ENCODE measurements around the gene SDHB.
"Not testable (repeated sequence)": the region's sequence is repeated elsewhere in the genome, so short reads cannot be mapped to it uniquely, and the experiment has no call there.

SDHB gene

DNA sequence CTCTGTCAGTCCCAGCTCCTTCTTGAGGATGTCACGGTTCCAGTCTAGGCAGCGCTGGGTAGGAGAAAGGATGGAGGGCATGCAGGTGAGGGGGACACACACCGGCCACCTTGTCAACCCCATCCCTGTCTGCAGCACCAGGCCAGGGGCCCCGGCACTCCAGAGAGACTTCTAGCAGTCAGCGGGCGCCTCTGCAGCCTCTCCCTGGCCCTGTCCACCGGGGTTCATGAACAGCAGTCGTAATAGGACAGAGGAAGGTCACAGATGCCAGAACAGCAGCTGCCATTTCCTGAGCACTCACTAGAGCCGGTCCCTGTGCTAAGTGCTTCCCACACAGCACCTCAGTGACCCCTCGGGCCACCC lies 16.3 kb upstream of the SDHB start:
- Histone ChIP-seq H3K36me3 (ENCODE audit: control insufficient read depth, insufficient read depth, low read length, severe bottlenecking) (no peaks in the 10 kb centered on the region), H3K9ac (ENCODE audit: low read length) (no peak overlapping the region), H3K4me3 (ENCODE audit: low read length) (no peak overlapping the region), H3K4me1 (ENCODE audit: control insufficient read depth, insufficient read depth, low read length) (no peaks in the 10 kb centered on the region), H3K9me3 (ENCODE audit: control insufficient read depth, low read length) (peaks cover 6% of the 10 kb centered on the region), H3K27me3 (replicated peaks; ENCODE audit: control insufficient read depth, insufficient read depth, low read length) (peaks cover 66% of the 10 kb centered on the region)
- DNase-seq (ENCODE audit: low read depth), result no peak

GRCh38 chr1:17069452-17070162 lies 15.8 kb upstream of the SDHB start:
- H3K27me3 ChIP-seq (replicated peaks; ENCODE audit: control insufficient read depth, insufficient read depth, low read length), result peaks cover 61% of the 10 kb centered on the region
- no peak for DNase-seq (ENCODE audit: low read depth)

GRCh38 chr1:17068789-17069188 lies 15.0 kb upstream of the SDHB start:
- no peak for DNase-seq (ENCODE audit: low read depth)
- Histone ChIP-seq H3K36me3 (ENCODE audit: control insufficient read depth, insufficient read depth, low read length, severe bottlenecking) (no peaks in the 10 kb centered on the region), H3K27me3 (replicated peaks; ENCODE audit: control insufficient read depth, insufficient read depth, low read length) (peaks cover 59% of the 10 kb centered on the region), H3K4me1 (ENCODE audit: control insufficient read depth, insufficient read depth, low read length) (peaks cover 2% of the 10 kb centered on the region), H3K9ac (ENCODE audit: low read length) (no peak overlapping the region), H3K9me3 (ENCODE audit: control insufficient read depth, low read length) (peaks cover 11% of the 10 kb centered on the region), H3K4me3 (ENCODE audit: low read length) (no peak overlapping the region)

More at GRCh38 chr1:17069452-17070162, 15.8 kb upstream of the SDHB start:
- H3K4me1 ChIP-seq (ENCODE audit: control insufficient read depth, insufficient read depth, low read length), result no peaks in the 10 kb centered on the region
- H3K9me3 ChIP-seq (ENCODE audit: control insufficient read depth, low read length), result peaks cover 11% of the 10 kb centered on the region
- no peak overlapping the region for H3K4me3 ChIP-seq (ENCODE audit: low read length)
- no peak overlapping the region for H3K9ac ChIP-seq (ENCODE audit: low read length)
- no peaks in the 10 kb centered on the region for H3K36me3 ChIP-seq (ENCODE audit: control insufficient read depth, insufficient read depth, low read length, severe bottlenecking)

- H3K27me3 ChIP-seq (replicated peaks; ENCODE audit: control insufficient read depth, insufficient read depth, low read length), result peaks cover 54% of the 10 kb centered on the region
- H3K4me3 ChIP-seq (ENCODE audit: low read length), result no peak overlapping the region
- no peak for DNase-seq (ENCODE audit: low read depth)
- peaks cover 6% of the 10 kb centered on the region for H3K4me1 ChIP-seq (ENCODE audit: control insufficient read depth, insufficient read depth, low read length)
- H3K9me3 ChIP-seq (ENCODE audit: control insufficient read depth, low read length), result peaks cover 11% of the 10 kb centered on the region
- no peaks in the 10 kb centered on the region for H3K36me3 ChIP-seq (ENCODE audit: control insufficient read depth, insufficient read depth, low read length, severe bottlenecking)
- no peak overlapping the region for H3K9ac ChIP-seq (ENCODE audit: low read length)
Measured at GRCh38 chr1:17067465-17068240, 13.8 kb upstream of the SDHB start.

- Histone ChIP-seq H3K4me1 (ENCODE audit: control insufficient read depth, insufficient read depth, low read length) (peaks cover 6% of the 10 kb centered on the region), H3K4me3 (ENCODE audit: low read length) (no peak overlapping the region), H3K9ac (ENCODE audit: low read length) (no peak overlapping the region), H3K27me3 (replicated peaks; ENCODE audit: control insufficient read depth, insufficient read depth, low read length) (peaks cover 49% of the 10 kb centered on the region), H3K36me3 (ENCODE audit: control insufficient read depth, insufficient read depth, low read length, severe bottlenecking) (no peaks in the 10 kb centered on the region), H3K9me3 (ENCODE audit: control insufficient read depth, low read length) (peaks cover 11% of the 10 kb centered on the region)
- no peak for DNase-seq (ENCODE audit: low read depth)
Measured at GRCh38 chr1:17067069-17067426, 13.2 kb upstream of the SDHB start.

DNA sequence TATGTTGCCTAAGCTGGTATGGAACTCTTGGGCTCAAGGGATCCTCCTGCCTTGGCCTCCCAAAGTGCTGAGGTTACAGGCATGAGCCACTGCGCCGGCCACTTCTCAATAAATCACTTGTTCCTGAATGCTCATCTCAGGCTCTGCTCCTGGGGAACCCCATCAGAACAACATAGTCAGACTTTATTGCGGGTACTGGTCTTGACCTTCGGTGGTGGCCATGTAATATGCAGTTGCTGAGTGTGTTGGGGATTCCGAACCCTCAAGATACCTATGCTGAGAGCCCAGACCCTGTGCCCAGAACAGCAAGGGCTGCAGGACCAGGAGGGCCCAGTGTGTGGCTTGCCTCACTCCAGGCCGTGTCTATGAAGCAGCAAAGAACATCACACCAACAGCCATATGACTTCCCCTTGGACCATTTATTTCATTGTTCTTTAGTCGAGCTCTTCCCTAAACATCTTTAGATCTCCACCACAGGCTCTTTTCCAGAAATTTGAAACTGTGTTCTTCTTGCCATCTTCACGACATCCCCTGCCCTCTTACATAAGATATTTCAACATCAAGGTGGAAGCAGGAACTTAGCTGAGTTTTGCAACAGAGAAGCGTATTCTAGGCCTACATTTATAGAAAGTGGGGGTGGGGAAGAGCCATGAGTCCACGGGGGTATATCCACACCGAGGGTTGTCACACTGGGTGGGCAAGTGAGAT lies 12.7 kb upstream of the SDHB start:
- H3K4me1 ChIP-seq (ENCODE audit: control insufficient read depth, insufficient read depth, low read length), result peaks cover 6% of the 10 kb centered on the region
- peaks cover 43% of the 10 kb centered on the region for H3K27me3 ChIP-seq (replicated peaks; ENCODE audit: control insufficient read depth, insufficient read depth, low read length)
- DNase-seq (ENCODE audit: low read depth), result no peak
- H3K36me3 ChIP-seq (ENCODE audit: control insufficient read depth, insufficient read depth, low read length, severe bottlenecking), result no peaks in the 10 kb centered on the region
- no peak overlapping the region for H3K4me3 ChIP-seq (ENCODE audit: low read length)
- peaks cover 11% of the 10 kb centered on the region for H3K9me3 ChIP-seq (ENCODE audit: control insufficient read depth, low read length)
- no peak overlapping the region for H3K9ac ChIP-seq (ENCODE audit: low read length)

DNA sequence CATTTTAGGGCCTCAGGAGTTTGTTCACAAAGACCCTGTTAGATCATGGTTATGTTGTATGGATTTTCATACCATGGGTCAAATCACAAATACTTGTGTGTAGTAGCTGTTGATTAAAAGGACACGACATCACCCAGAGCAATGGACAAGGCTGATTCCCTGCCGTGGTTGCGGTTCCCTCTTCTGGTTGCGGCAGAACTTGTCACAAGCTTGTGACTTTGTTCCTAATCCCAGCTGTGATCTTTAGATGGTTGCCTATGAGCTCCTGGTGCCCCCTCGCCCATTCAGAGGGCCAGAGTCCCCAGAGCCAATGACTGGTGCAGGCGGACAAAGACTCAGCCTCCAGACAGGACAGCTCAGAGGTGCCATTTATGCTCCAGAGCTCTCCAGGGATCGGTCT lies 11.8 kb upstream of the SDHB start:
- no peak overlapping the region for H3K9ac ChIP-seq (ENCODE audit: low read length)
- no peak for DNase-seq (ENCODE audit: low read depth)
- H3K9me3 ChIP-seq (ENCODE audit: control insufficient read depth, low read length), result peaks cover 11% of the 10 kb centered on the region
- H3K27me3 ChIP-seq (replicated peaks; ENCODE audit: control insufficient read depth, insufficient read depth, low read length), result peaks cover 38% of the 10 kb centered on the region
- peaks cover 8% of the 10 kb centered on the region for H3K4me1 ChIP-seq (ENCODE audit: control insufficient read depth, insufficient read depth, low read length)
- no peaks in the 10 kb centered on the region for H3K36me3 ChIP-seq (ENCODE audit: control insufficient read depth, insufficient read depth, low read length, severe bottlenecking)
- no peak overlapping the region for H3K4me3 ChIP-seq (ENCODE audit: low read length)

- Histone ChIP-seq H3K27me3 (replicated peaks; ENCODE audit: control insufficient read depth, insufficient read depth, low read length) (peaks cover 17% of the 10 kb centered on the region), H3K4me1 (ENCODE audit: control insufficient read depth, insufficient read depth, low read length) (peaks cover 15% of the 10 kb centered on the region), H3K9me3 (ENCODE audit: control insufficient read depth, low read length) (peaks cover 11% of the 10 kb centered on the region)
- not testable (repeated sequence) for H3K4me3 ChIP-seq (ENCODE audit: low read length); H3K36me3 ChIP-seq (ENCODE audit: control insufficient read depth, insufficient read depth, low read length, severe bottlenecking); DNase-seq (ENCODE audit: low read depth); H3K9ac ChIP-seq (ENCODE audit: low read length)
Measured at GRCh38 chr1:17062751-17063150, 8.9 kb upstream of the SDHB start.

DNA sequence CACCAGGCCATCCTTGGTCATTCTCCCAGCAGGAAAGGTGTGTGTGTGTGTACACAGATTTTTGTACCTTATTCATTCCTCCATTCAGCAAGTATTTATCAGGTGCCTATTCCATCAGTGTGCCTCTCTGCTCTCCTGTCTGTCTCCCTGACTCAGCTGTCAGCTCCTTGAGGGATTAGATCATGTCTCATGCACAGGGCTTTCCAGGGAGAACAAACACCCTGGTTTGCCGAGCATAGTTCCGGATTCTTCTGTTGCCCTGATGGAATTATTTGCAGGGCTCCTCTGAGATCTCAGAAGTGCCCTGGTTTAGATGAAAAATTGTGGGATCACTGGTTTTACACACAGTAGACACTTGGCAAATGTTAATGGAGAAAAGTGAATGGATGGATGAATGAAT lies 8.1 kb upstream of the SDHB start:
- Histone ChIP-seq H3K4me1 (ENCODE audit: control insufficient read depth, insufficient read depth, low read length) (peaks cover 15% of the 10 kb centered on the region), H3K9me3 (ENCODE audit: control insufficient read depth, low read length) (peaks cover 11% of the 10 kb centered on the region), H3K9ac (ENCODE audit: low read length) (no peak overlapping the region), H3K27me3 (replicated peaks; ENCODE audit: control insufficient read depth, insufficient read depth, low read length) (peaks cover 10% of the 10 kb centered on the region), H3K4me3 (ENCODE audit: low read length) (no peak overlapping the region), H3K36me3 (ENCODE audit: control insufficient read depth, insufficient read depth, low read length, severe bottlenecking) (no peaks in the 10 kb centered on the region)
- no peak for DNase-seq (ENCODE audit: low read depth)

DNA sequence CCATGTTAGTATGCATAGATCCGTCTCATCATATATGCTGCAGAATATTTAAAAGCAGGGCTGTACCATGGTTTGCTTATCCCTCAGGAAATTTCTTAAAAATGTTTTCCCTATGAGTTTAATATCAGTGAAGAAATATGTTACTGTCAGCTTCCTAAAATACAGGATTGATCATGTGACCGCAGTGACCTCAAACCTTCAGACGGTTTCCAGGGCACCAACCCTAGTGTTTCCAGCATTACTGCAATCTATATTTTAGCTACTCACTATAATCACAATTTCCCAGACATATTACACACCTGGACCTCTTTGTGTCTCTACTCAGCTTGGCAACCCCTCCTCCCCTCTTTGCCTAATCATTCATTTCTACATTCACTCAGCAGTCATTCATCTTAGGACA lies 7.7 kb upstream of the SDHB start:
- DNase-seq (ENCODE audit: low read depth), result no peak
- H3K9me3 ChIP-seq (ENCODE audit: control insufficient read depth, low read length), result peaks cover 11% of the 10 kb centered on the region

DNA sequence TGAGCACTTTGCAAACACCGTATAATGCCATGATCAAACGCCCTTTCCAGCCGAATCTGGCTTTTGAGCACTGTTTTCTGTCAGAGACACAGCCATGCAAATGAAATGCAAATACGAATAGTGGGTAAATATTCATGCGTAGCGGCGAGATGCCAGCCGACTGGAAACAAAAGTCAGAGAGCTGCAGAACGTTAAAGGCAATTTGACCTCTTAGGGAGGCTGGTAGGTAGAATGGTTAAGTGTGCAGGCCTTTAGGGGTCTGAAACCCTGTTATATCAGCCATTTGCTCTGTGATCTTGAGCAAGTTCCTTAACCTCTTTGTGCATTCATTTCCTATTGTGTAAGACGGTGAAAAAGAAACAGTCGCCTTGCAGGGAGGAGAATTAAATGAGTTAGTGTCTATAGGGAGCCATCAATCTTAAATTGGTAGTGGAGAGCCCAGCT lies 6.5 kb upstream of the SDHB start:
- Histone ChIP-seq H3K27me3 (replicated peaks; ENCODE audit: control insufficient read depth, insufficient read depth, low read length) (peaks cover 6% of the 10 kb centered on the region), H3K9ac (ENCODE audit: low read length) (no peak overlapping the region), H3K4me1 (ENCODE audit: control insufficient read depth, insufficient read depth, low read length) (peaks cover 15% of the 10 kb centered on the region), H3K9me3 (ENCODE audit: control insufficient read depth, low read length) (peaks cover 7% of the 10 kb centered on the region), H3K36me3 (ENCODE audit: control insufficient read depth, insufficient read depth, low read length, severe bottlenecking) (no peaks in the 10 kb centered on the region), H3K4me3 (ENCODE audit: low read length) (no peak overlapping the region)
- no peak for DNase-seq (ENCODE audit: low read depth)

More for the DNA sequence above, 7.7 kb upstream of the SDHB start:
- Histone ChIP-seq H3K4me1 (ENCODE audit: control insufficient read depth, insufficient read depth, low read length) (peaks cover 15% of the 10 kb centered on the region), H3K4me3 (ENCODE audit: low read length) (no peak overlapping the region), H3K9ac (ENCODE audit: low read length) (no peak overlapping the region), H3K36me3 (ENCODE audit: control insufficient read depth, insufficient read depth, low read length, severe bottlenecking) (no peaks in the 10 kb centered on the region), H3K27me3 (replicated peaks; ENCODE audit: control insufficient read depth, insufficient read depth, low read length) (peaks cover 6% of the 10 kb centered on the region)

All from adipocyte (in vitro differentiated cells).